ENCODE results near the gene LTBP1.

DNA sequence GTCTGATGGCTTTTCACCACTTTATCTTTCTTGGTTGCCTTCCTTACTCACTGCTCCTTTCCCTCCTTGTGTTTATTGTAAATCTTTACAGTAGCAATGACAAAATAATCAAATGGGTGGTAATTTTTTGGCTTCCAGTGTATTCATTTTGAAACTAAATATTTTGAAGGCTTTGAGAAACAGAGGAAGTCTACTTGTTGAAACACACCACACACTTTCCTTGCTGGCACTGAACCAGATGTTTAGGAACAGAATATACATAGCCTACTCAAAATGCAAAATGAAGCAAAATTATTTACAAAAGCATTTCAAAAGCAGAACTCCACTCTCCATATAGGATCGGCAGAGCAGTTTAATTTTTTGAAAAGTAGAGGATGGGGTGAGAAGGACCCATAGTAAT lies 189.8 kb downstream of the LTBP1 start:
- TF ChIP-seq, protein P1, sequence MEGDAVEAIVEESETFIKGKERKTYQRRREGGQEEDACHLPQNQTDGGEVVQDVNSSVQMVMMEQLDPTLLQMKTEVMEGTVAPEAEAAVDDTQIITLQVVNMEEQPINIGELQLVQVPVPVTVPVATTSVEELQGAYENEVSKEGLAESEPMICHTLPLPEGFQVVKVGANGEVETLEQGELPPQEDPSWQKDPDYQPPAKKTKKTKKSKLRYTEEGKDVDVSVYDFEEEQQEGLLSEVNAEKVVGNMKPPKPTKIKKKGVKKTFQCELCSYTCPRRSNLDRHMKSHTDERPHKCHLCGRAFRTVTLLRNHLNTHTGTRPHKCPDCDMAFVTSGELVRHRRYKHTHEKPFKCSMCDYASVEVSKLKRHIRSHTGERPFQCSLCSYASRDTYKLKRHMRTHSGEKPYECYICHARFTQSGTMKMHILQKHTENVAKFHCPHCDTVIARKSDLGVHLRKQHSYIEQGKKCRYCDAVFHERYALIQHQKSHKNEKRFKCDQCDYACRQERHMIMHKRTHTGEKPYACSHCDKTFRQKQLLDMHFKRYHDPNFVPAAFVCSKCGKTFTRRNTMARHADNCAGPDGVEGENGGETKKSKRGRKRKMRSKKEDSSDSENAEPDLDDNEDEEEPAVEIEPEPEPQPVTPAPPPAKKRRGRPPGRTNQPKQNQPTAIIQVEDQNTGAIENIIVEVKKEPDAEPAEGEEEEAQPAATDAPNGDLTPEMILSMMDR (IDR thresholded peaks at IDR 0.05): no peak
- no peak for TF ChIP-seq POLR2AphosphoS5 (IDR thresholded peaks at IDR 0.05)
- TF ChIP-seq POLR2A (IDR thresholded peaks at IDR 0.05): no peak
